Stimulated activated CD8-positive, alpha-beta memory T cell treated with anti-CD3 and anti-CD28 coated beads, Interleukin-7, amount 100 ng/mL, for 1 hour (primary cell): ENCODE data around the gene TMEM186.
"Not testable (repeated sequence)": the region's sequence is repeated elsewhere in the genome, so short reads cannot be mapped to it uniquely, and the experiment has no call there.

Experiments used
- DNase-seq, 2 donors: peaks; one replicate each; pipeline ENCODE4 v3.0.0-alpha.2; 2020; ENCODE audit warnings: low read depth in 2 of 2

Gene TMEM186

DNA sequence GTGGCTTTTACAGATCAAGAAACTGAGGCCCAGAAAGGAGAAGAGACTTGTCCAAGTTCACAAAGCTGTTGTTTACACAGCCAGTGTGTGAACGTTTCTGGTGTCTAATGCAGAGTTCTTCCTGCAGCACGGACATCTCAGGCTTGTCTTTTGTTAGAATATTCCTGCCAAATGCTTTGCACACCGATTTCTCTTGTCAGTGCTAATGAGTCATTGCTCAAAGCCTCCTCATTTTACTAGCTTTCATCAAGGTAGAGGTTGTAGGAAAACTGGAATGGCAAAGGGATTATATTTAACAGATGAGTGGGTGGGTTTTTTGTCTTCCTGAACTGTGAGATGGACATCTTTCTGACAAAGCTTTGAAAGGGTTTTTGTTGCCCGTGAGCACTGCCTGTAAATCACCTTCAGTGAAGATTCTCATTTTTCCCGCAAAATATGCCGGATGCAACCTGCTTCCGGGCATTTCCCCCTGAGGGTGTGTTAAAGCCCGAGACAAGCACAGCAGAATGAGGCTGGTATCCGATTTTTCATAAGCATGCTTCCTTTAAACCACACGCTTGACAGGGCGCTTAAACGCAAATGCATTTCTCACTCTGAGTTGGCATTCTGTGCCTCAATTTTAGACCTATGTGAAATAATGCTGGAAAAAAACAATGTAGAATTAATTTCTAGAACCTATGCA, 14.9 kb upstream of the TMEM186 start:
- no peak for DNase-seq

DNA sequence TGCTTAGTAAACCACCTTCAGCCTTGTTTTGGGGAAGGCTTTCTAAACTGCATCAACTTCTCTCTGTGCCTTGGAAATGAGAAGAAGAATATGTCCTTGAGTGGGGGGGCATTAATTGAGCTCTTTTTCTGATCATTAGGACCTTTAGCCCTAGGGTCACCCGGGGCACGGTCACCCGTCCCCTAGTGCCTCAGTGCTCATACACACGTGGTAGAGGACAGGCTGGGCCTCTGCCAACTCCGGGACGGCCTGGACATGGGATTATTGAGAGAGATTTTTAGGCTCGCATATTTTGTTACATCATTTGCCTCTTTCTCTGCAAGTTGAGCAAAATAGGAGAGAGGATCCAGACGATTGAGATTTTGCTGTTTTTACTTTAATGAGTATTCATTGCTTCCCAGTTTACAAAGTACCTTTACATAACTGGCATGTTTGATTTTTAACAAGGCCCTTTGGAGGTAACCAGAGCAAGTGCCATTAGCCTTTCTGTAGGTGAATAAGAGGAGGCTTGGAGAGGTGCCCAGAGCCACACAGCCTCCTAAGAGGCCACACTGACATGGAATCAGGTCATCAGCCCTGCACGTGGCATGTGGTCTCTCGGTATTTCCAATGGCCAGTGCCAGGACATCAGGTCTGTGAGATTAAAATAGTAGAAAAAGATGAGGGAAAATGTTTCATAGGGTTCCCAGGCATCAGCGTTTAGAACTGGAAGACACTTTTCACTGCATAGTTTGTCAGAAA, 11.3 kb upstream of the TMEM186 start:
- no peak for DNase-seq

DNA sequence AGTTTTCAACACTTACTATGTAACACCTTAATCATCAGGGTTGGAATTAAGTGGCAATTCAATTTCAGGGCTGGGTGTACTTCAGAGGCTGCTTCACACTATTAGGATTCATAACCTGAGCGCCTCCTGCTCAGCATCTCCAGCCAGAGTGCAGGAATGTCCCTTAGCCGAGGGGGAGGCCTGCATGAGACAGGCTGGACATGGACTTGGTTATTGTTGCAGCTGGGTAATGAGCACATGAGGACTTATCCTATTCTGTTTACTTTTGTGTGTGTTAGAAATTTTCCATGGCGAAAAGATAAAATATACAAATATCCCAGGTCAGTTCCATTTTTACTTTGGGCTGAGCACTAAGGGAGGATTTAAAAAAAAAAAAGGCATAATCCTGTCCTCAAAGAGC, 10.6 kb upstream of the TMEM186 start:
- no peak for DNase-seq

DNA sequence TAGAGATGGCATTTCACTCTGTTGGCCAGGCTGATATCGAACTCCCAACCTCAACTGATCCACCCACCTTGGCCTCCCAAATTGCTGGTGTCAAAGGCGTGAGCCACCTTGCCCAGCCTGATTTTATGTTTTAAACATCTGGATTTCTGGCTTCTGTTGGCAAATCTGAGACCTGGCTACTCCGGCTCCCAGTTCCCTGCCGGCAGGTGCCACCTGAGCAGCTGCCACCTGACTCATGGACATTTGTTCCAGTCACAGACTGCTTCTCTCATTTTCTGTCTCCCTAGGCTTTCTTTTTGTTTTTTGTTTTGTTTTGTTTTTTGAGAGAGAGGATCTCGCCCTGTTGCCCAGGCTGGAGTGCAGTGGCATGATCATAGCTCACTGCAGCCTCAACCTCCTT, 9.8 kb upstream of the TMEM186 start:
- DNase-seq, result no peak

DNA sequence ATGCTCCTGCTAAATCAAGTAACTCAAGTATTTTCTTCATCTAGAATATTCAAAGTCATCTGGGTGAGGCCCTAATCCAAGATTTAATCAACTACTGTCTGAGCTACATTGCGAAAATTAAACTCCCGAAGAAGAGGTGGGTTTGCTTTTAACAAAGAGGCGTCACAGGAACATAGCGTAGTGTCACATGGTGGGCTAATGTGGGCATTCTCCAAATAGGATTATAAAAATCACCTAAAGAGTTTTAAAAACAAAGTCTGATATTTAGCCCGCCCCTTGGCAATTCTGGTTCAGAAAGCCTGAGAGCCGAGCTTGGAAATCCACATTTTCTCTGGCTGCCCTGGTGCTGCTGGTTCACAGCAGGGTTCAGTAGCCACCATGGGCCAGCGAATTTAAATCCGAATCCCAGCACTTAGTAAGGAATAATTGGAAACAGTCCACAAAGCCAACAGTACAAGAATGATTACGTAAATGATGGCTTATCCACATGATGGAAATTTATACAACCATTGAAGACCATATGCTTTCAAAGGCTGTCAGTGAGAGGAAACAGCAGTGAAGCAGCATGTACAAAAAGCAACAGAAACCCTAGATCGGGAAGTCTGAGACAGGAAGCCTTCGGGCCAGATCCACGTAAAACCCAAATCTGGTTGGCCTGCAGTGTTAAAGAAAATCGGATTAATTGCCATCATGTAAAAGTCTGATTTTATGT, 9.0 kb upstream of the TMEM186 start:
- DNase-seq, result no peak

DNA sequence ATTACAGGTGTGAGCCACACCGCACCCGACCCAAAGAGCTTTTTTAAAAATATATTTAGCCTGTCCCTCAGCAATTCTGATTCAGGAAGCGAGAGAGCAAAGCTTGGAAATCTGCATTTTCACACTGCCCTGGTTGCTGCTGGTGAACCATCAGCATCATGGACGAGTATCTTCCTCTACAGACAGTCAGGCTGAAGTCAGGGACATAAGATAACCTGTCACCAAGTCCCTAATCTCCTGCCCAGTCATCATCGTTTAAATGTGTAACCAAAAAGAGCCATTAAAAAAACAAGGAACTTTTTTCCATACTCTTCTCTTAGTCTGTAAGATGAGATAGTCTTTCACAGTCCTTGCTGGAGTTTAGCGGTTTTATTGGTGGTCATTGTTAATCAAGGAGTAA, 6.9 kb upstream of the TMEM186 start:
- no peak for DNase-seq

DNA sequence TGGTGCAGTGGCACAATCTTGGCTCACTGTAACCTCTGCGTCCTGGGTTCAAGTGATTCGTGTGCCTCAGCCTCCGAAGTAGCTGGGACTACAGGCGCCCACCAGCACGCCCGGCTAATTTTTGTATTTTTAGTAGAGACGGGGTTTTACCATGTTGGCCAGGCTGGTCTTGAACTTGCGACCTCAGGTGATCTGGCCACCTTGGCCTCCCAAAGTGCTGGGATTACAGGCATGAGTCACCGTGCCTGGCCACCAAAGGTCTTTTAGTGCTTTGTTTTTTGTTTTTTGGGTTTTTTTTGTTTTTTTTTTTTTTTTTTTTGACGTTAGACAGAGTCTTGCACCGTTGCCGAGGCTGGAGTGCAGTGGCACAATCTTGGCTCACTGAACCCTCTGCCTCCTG, 6.3 kb upstream of the TMEM186 start:
- not testable (repeated sequence) for DNase-seq

DNA sequence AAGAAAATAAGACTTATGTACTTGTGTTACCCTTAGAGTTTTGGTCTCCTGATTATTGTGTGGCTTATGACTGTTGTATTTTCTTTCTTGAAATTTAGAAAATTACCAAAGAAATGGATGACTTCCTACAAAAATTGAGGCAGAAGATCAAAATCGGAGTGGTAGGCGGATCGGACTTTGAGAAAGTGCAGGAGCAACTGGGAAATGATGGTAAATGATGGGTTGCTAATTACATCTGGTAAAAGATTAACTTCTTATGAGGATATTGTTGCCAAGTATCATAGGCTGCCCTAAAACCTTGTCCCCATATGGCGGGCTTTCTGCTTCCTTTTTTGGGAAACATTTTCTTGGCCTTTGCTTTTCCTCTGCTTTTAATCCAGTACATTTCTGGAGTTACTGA, 4.3 kb upstream of the TMEM186 start:
- no peak for DNase-seq

DNA sequence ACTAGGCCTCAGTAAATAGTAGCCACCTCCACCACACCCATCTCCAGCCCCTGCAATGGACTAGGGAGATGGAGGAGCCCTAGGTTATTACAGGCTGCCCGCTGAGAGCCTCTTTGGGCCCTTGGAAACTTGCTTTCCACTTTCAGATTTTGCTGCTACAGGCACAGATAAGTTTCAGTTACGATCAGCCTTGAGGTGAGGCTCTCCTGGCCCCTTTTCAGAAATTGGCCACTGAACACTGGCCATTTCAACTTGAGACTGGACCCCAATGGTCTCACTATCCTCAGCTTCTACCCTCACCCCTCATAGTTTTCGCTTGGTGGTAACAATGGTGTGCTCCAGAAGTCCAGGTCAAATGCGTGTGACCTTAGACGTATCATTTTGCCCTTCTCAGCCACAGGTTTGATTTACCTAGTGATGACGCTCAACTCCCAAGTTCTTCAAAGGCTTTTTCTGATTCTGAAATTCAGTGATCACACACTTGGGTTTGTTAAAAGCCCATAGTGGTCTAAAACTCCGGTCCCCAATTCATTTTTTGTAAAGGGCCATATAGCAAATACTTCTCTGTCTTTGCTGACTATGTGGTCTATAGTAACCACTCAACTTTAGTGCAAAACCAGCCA, 1.2 kb upstream of the TMEM186 start:
- no peak for DNase-seq

DNA sequence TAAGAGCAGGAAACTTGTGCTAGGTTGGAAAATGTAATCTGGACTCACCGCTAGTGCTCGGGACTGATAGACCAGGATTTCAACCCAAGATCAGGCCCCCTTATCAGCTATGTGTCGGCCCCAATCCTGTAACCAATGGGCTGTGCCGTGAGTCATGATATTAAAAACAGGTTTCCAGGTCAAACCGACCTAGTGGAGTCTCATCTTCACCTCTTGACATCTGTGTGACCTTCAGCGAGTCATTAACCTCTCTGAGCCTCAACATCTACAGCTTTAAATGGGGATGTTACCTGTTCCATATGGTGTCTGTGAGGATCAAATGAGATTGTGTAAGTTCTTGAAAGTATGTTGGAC, 712 bp upstream of the TMEM186 start:
- no peak for DNase-seq

DNA sequence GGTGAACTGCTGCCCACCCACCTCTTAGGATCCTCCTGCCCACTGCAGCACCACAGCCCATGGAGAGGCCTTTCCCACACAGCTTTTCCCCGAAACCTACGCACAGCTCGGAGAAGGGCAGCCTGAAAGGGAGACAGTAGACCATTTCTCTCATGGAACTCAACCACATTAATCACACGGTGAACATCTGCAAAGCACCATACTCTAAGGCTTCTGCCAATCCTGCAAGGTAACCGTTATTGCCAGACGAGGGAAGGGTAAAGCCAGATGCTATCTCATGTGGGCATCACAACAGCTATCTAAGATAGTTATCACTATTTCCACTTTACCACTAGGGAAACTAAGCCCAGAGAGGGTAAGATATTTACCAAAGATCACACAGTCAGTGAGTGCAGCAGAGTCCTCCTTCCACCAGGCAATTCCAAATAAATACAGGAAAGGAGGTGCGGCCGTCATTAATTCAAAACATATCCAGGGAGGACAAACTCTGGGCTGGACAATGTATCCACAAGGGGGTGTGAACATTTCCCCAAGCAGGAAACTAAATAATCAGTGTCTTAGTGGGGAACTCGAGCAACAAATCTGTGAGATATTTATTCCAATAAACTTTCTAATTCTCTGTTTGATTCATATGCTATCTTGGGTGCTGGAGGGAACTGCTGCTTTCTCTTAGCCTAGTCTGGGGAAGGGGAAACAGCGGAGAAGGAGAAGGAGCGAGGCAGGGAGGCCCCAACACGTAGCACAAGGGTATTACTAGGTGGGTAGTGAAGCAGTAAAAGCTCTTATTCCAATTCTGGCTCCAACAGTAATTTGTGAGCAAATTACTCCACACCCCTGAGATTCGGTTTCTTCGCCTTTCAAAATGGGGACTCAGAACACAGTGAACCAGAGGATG, 723 bp downstream of the TMEM186 start:
- no peak for DNase-seq

DNA sequence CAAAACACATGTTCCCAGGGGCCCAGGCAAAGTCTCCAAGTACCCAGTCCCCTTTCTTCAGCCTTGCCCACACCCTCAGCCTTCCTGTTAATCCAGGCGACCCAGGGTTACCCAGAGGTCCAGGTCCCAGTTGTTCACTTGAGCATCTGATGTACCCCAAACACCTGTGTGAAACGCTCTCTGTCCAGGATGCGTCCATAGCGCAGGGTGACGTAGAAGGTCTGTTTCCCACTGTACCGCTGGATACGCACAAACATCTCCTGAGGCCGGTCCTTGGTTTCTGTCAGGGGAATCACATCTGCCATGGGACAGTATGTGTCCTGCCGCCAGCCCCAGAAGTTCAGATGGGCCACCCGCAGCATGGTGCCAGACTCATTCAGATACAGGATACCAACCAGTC, 1.6 kb downstream of the TMEM186 start:
- no peak for DNase-seq

DNA sequence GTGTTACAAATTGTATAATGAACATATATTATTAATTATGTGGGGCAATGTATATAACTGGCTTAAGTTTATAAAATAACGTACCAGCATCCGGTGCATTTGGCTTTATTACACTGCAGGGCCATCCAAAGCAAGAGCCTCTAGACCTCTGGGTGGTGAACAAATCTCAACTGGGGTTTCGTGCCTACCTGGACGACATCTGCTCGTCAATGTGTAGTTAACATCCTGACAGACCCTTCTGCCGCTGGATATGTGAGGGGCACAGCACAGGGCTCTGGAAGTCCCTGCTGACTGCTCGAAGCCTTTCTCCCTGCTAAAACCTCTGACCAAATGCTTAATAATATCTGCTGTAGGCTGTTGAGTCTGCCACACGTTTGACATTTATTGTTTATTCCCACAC, 2.3 kb downstream of the TMEM186 start:
- no peak for DNase-seq

DNA sequence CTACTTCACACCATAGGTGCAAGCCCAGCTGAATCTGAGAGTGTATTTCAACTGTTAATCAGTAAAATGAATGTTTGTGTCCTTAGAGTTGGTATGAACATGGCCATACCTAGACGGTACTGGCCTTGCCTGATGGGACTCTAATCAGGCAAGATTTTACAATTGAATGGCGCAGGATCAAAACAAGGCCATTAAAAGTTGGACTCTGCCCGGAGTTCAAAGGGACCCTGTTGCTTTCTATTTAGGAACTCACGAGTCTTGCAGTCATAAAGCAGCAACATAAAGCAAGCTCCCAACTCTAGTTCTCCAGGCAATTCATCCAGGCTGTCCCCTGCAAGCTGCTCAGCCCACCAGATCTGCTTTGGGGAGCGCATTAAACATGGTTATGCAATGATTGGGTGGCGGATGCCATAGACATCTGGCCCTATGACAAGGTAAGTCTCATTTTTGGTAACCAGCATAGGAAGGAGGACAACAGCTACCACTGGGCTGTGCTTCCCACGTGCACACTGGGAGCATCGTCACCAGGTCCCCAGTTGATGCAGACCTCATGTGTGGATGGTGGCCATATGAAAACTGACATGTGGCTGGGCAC, 8.8 kb downstream of the TMEM186 start:
- no peak for DNase-seq

DNA sequence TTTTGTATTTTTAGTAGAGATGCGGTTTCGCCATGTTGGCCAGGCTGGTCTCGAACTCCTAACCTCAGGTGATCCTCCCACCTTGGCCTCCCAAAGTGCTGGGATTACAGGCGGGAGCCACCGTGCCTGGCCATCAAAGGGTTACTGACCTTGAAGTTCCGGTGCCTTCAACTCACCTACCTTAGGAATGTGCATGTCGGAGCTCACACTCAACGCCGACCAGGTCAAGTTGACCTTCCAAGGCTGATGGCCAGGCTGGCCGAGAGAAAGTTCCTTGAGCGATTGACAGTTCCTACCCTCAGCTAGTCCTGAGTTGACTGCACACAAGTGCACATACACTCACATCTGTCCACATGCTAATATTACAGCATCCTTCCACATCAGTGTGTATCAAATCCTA, 11.1 kb downstream of the TMEM186 start:
- DNase-seq, result not testable (repeated sequence)

DNA sequence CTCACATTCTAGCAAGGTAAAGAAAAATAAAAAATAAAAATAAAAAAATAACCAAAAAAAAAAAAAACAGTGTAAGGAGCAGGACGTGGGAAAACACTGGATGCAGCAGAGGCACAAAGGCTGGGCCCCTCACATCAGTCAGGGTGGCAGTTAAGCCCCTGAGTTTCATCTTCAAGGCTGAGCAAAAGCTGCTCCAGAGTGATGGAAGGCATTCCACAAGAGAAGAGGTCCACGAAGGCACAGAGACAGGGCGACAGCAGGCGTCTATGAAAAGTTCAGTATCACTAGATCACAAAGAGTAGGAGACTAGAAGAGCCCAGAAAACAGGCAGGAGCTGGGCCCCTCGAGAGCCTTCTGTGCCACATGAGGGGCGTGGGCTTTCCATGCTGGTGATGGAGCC, 12.0 kb downstream of the TMEM186 start:
- DNase-seq, result no peak

DNA sequence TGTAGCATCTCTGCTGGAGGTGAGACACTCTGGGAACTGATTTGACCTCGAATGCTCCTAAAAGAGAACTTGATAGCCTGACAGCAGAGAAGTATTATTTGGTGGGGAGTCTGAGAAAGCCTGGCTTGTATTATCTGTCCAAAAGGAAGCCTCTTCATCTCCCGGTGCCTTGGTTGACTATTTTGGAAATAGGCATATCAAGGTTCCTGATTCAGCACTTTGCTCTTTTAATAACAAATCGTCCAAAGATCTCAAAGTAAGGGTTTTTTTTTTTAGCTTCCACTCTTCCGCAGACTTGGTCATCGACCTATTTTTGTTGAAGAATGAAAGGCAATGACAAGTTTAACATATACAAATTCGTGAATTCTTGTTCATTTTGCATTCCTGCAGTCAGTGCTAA, 14.8 kb downstream of the TMEM186 start:
- DNase-seq, result no peak

DNA sequence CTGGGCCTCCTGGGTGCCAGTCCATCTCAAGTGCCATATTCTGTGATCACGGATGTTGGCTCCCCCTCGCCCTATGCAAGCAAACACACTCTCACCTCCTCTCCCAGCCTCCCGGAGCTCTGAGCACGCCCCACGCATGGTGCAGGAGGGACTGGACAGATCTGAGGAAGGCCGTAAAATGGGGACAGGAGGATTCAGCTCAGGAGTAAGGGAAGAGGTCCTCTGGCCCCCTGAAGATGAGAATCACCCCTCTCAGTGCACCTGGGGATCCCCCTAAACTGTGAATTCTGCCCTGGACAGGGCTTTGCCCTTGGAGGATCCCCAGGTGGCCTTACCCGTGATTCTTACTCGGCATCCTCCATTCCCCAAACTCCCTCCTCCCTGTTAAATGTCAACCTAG, 15.6 kb downstream of the TMEM186 start:
- no peak for DNase-seq

DNA sequence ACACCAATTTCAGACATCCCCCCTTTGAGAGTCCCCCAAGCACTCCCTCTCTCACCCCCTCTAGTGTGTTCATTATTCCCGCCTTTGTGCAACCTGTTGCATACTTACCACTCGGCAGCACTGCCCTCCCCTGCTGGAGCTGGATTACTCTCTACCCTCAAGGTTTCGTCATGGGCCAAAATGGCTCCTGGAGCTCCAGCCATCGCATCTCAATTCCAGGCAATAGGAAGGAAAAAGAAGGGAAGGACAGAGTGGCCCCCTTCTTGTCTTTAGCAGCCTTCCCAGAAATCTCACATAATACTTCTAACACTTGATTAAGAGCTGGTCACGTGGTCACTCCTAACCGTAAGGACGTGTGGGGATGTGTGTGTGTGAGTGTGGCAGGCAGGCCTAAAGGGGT, 20.2 kb downstream of the TMEM186 start:
- DNase-seq, result no peak

DNA sequence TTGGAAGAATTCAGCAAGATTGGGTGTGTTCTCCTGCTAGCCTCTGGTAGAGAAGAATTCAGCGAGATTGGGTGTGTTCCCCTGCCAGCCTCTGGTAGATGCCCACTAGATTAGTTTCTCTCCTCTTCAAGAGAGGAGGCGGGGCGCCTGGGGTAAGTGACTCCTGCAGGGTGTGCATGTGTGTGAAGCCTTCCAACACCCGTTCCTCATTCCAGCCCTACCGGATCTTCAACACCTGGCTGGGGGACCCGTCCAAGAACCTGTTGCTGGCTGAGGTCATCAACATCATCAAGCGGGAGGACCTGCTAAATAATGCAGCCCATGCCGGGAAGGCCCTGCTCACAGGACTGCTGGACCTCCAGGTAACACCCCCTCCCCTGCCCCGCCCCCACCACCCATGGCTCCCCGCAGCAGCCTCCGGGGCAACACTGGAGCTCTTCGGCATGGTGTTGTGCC, 21.3 kb downstream of the TMEM186 start:
- no peak for DNase-seq

DNA sequence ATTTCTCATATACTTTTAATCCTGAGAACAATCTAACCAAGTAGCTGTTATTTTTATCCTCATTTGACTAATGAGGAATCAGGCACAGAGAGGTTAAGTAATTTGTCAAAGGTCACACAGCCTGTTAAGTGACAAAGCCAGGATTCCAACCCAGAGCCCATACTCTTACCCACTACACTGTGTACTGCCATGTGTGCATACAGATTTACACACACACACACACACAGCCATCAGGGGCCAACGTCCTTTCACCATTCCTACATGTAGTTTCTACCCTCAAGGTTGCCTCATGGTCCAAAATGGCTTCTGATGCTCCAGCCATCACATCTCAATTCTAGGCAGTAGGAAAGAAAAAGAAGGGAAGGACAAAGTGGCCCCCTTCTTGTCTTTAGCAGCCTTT, 22.1 kb downstream of the TMEM186 start:
- DNase-seq, result no peak
